Suprapubic skin (tissue), 4 donors: ENCODE results near the gene CTNNBL1.

Experiments used
- CTCF ChIP-seq, 2 donors: fragments of 200-600 bp in 1 of 2; fragments of 450-650 bp in 1 of 2; sonication (generic) in 1 of 2; IDR thresholded peaks; one replicate each; pipeline ENCODE4 v1.5.1; 2016 to 2019; ENCODE audit warnings: antibody characterized with exemption in 2 of 2, mild to moderate bottlenecking in 1 of 2, moderate library complexity in 1 of 2
- POLR2A ChIP-seq, 2 donors: fragments of 450-650 bp; IDR thresholded peaks; one replicate each; pipeline ENCODE4 v1.6.1; 2017; ENCODE audit warnings: antibody characterized with exemption in 2 of 2, mild to moderate bottlenecking in 2 of 2, moderate library complexity in 2 of 2
- POLR2AphosphoS5 ChIP-seq, 3 donors: sonication (generic); formaldehyde crosslinking; IDR thresholded peaks; one replicate each; pipeline ENCODE4 v1.6.1; 2017; ENCODE audit warnings: antibody characterized with exemption in 3 of 3

- no peak for TF ChIP-seq CTCF (IDR thresholded peaks at IDR 0.05)
- no peak for TF ChIP-seq POLR2A (IDR thresholded peaks at IDR 0.05)
- no peak for TF ChIP-seq POLR2AphosphoS5 (IDR thresholded peaks at IDR 0.05)
These were observed 129.6 kb downstream of the CTNNBL1 start for GRCh38 chr20:37823296-37823980.
